Fibroblast of skin of left biceps (primary cell): ENCODE data around the gene HSF4.
A peak's percentile ranks its signal among the peaks of the same experiment; 100 is the strongest.

Experiments used
- DNase-seq, 2 experiments: peaks; one replicate each; pipeline ENCODE4 v3.0.0-alpha.2; 2013; ENCODE audit warnings: low read depth in 2 of 2

Gene HSF4

DNA sequence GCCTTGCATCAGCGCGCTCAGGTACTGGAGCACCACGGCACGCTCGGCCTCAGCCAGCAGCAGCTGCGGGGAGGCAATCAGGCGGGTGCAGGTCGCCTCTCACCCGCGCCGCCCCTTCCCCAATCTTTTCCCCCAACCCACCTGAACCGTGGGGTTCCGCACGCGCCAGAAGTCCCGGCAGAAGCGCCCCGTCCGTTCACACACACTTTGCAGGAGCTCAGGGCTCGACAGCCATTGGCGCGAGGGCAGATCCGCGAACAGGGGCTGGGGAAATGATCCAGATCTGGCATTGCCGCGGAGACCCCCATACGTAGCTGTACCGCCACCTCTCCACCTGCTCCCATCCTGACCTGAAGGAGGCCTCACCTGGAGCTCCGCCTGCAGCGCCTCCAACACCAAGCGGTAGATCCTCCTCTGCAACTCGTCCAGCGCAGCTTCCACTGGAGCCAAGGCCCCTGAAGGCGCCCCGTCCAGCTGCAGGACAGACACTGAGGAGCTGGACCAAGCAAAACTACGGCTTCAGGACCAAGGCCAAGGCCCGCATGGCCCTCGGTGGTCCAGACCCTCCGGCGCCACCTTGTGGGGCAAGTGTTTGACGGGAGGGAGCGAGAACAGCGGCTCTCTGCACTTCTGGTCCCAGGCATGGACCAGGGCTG is 20.6 kb downstream of the HSF4 start:
- peak in 1 of 2 experiments; percentile 56 for DNase-seq

- no peak for DNase-seq
Observed at GRCh38 chr16:67185651-67186134, 21.1 kb downstream of the HSF4 start.

GRCh38 chr16:67186550-67186950 is 22.0 kb downstream of the HSF4 start:
- no peak for DNase-seq

GRCh38 chr16:67187175-67187890 is 22.8 kb downstream of the HSF4 start:
- no peak for DNase-seq

GRCh38 chr16:67188323-67188722 is 23.8 kb downstream of the HSF4 start:
- no peak for DNase-seq

GRCh38 chr16:67188798-67189197 is 24.3 kb downstream of the HSF4 start:
- no peak for DNase-seq

GRCh38 chr16:67190041-67190440 is 25.5 kb downstream of the HSF4 start, which contains the start of gene EXOC3L1:
Gene EXOC3L1, minus strand, starts transcription at chr16:67190136. Its CDS starts 460 bp downstream, at chr16:67189676.
- no peak for DNase-seq

- DNase-seq = no peak
Observed at GRCh38 chr16:67190448-67191399, 26.2 kb downstream of the HSF4 start.

GRCh38 chr16:67191411-67191994 is 27.0 kb downstream of the HSF4 start:
- no peak for DNase-seq

GRCh38 chr16:67191995-67192681 is 27.6 kb downstream of the HSF4 start, which contains the start of gene E2F4:
Gene E2F4, plus strand, starts transcription at chr16:67192155. Its CDS starts 73 bp downstream, at chr16:67192228.
- peak; percentile 65 to 73 for DNase-seq

DNA sequence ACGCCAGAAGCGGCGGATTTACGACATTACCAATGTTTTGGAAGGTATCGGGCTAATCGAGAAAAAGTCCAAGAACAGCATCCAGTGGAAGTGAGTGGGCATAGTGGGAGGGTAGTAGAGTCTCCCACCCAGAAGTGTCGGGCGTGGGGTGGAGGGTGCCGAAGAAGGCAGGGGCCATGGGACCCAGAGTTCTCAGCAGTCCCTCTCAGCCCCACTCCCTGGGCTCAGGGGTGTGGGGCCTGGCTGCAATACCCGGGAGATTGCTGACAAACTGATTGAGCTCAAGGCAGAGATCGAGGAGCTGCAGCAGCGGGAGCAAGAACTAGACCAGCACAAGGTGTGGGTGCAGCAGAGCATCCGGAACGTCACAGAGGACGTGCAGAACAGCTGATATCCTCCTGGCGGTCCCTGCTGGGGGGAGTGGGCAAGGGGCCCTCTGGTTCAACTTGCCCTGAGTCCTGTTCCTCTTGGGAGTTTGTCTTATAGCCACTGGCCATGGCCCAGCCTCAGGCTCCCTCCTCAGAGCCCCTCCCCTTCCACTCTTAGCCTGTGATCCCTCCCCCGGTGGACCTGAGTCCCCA is 28.3 kb downstream of the HSF4 start:
- no peak for DNase-seq

DNA sequence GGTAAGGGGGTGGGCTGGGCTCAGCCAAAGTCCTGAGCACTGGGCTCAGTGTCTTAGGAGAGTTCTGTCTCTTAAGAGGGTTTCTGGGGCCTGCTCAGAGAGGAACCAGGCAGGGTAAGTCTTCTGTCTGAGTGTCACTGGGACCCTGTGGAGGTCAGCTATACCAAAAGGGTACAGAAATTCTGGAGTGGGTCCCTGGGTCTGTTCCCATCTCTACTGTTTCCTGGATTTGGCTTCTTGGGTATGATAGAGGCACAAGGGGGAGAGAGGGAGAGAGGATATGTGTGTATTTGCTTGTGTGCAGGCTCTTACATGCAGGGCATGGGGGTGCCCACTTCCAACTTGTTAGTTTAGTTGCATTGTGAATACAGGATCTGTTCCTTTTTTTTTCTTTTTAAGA is 29.0 kb downstream of the HSF4 start:
- DNase-seq = no peak

DNA sequence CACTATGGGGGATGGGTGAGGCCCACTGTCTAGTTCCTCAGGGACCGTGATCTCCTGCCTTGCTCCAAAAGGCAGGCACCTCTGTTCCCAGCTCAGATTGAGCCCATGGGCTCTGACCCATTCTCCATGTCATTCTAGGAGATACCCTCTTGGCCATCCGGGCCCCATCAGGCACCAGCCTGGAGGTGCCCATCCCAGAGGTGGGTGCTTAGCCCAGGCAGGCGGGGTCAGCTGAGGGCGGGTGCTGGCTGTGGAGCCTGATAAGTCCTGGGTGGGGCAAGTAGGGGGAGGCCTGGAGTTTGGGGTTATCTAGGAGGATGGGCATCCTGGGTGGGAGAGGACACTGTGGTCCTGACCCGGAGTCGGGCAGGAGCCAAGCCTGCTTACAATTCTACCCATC is 29.7 kb downstream of the HSF4 start:
- no peak for DNase-seq

DNA sequence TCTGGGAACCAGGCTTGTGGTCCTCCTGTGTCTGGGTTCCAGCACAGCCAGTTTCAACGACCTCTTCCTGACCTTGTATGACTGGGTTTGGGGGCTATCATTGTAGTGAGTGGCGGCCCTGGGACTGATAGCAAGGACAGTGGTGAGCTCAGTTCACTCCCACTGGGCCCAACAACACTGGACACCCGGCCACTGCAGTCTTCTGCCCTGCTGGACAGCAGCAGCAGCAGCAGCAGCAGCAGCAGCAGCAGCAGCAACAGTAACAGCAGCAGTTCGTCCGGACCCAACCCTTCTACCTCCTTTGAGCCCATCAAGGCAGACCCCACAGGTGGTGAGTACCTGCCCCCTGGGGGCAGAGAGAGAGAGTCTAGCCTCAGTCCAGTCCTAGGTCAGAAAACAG is 31.1 kb downstream of the HSF4 start:
- no peak for DNase-seq

DNA sequence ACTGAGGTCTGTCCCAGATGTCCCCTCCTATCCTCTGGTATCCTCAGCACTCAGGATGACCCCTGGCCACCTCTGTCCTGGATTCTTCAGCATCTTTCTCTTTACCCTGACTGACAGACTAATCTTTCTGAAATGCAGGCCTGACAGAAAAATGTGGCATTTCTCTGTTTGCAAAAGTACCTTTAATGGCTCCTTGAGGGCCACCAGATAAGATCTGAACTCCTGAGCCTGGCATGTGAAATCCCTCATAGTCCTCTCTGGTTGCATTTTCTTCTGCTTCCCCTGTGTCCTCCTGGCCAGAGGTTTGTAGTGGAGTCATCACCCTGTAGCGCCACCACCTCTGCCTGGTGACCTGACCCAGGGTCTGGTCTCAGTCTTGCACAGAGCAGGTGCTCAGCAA is 32.3 kb downstream of the HSF4 start:
- no peak for DNase-seq

GRCh38 chr16:67197704-67198103 is 33.2 kb downstream of the HSF4 start:
- no peak for DNase-seq

GRCh38 chr16:67198238-67198734 is 33.7 kb downstream of the HSF4 start:
- no peak for DNase-seq

DNA sequence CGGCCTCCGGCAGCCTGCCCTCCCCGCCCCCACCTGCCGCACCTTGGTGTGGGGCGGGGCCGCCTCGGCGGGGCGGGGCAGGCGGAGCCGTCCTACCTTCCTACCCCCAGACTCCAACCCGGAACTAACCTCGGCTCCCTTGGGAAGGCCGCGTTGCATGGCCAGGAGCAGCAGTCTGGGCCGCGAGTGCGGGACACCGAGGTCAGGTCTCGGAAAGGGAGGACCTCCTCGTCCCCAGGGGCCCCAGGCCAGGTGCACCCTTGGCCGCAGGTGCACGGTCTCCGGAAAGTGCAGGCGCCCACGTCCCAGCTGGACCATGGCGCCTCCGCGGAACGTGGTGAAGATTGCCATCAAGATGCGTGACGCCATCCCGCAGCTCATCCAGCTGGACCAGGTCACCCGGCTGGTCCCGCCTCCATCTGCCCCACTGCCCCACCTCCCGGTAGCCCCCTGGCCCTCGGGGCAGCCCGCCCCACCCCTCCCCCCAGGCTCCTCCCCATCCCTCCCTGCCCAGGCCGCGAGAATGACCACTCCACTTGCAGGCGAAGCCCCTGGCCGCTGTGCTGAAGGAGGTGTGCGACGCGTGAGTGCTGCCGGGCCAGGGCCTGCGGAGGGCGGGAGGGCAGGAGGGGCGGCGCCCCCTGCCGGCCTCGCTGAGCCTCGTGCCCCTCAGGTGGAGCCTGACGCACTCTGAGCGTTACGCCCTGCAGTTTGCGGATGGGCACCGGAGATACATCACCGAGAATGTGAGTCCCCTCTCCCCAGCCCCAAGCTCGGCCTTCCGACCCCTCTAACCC is 34.7 kb downstream of the HSF4 start, which contains the start of gene ELMO3:
Gene ELMO3, plus strand, starts transcription at position 121 of the 797 bp plus-strand sequence. Its CDS starts 196 bp downstream, at position 317.
- DNase-seq = no peak

DNA sequence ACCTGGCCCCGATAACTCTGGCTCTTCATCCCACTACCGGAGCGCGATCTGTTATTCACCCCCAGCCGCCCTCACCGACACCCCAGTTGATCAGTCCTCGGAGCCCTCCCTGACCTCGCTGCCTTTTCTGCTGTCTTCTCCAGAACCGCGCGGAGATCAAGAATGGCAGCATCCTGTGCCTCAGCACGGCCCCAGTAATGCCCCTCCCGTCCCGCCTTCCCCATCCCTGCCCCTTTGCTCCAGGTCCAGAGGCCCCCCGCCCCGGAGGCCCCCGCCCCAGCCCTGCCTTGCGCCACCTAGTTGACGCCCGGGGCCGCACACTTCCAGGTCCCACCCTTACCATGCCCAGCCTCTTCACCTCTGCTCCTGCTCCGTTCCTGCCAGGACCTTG is 35.3 kb downstream of the HSF4 start:
- DNase-seq = no peak
